Upper lobe of right lung (tissue), 1 donor: Measurements from ENCODE around the gene HRAS. TPM values are rescaled to one million over a fixed set of nuclear protein-coding genes. Genes with fewer than 3 reads are reported as not detected.

ENCODE experiments used
- ATAC-seq: fragments of 200-7000 bp; cut with Tn5 transposase; one replicate; pipeline ENCODE4 v1.9.1; 2020; ENCODE audit warnings: mild to moderate bottlenecking, moderate library complexity
- DNase-seq: peaks from one replicate; pipeline ENCODE4 v3.0.0-alpha.2; 2020
- H3K27ac ChIP-seq: fragments of 200-600 bp; one replicate; pipeline ENCODE4 v1.8.0; 2022
- H3K27me3 ChIP-seq: fragments of 200-600 bp; one replicate; pipeline ENCODE4 v1.8.0; 2022; ENCODE audit warnings: mild to moderate bottlenecking
- H3K36me3 ChIP-seq: fragments of 200-600 bp; one replicate; pipeline ENCODE4 v1.8.0; 2022
- H3K4me1 ChIP-seq: fragments of 200-600 bp; one replicate; pipeline ENCODE4 v1.8.0; 2022
- H3K4me3 ChIP-seq: fragments of 200-600 bp; one replicate; pipeline ENCODE4 v1.8.0; 2022; ENCODE audit warnings: mild to moderate bottlenecking
- H3K9me3 ChIP-seq: fragments of 200-600 bp; one replicate; pipeline ENCODE4 v1.8.0; 2022
- CTCF ChIP-seq: fragments of 200-600 bp; IDR thresholded peaks from one replicate; pipeline ENCODE4 v1.8.0; 2022; ENCODE audit warnings: antibody characterized with exemption
- intact Hi-C: fragments of 100-400 bp; cut with DNase I; formaldehyde crosslinking; loops from one replicate; pipeline ENCODE4 v1.11.0; 2022
- total RNA-seq: library from RNA; stranded (reverse); fragmentation: NEBNext Ultra II Directional; extraction: Animal tissue kit (Norgen Biotek cat#: 25700); gene quantifications from one replicate; pipeline ENCODE4 v1.2.1, GENCODE V29; 2021
- donor health status: DM: no; HTN: yes; CAD: no; lungs with severe emphysema.

The HRAS gene
- total RNA-seq, 1 donor from 2014 or later = 55.5 TPM

- H3K36me3 ChIP-seq = no peaks in the 10 kb centered on the region
- intact Hi-C loops = loop anchor here (10.0 kb wide), 1 partner anchor 173 kb away; no protein-coding TSS in a partner anchor
- peaks cover 20% of the 10 kb centered on the region for H3K27me3 ChIP-seq
- peaks cover 14% of the 10 kb centered on the region for H3K4me1 ChIP-seq
- DNase-seq = no peak
- no peaks in the 10 kb centered on the region for H3K9me3 ChIP-seq
- ATAC-seq = no peak
- no peak overlapping the region for H3K4me3 ChIP-seq
- H3K27ac ChIP-seq = no peak overlapping the region
- no peak for TF ChIP-seq CTCF
Observed at GRCh38 chr11:551596-551995, 16.2 kb upstream of the HRAS start.

GRCh38 chr11:551131-551530 is 15.8 kb upstream of the HRAS start:
- peaks cover 14% of the 10 kb centered on the region for H3K4me1 ChIP-seq
- ATAC-seq = no peak
- H3K9me3 ChIP-seq = no peaks in the 10 kb centered on the region
- H3K27ac ChIP-seq = no peak overlapping the region
- H3K4me3 ChIP-seq = no peak overlapping the region
- intact Hi-C loops = loop anchor here (10.0 kb wide), 1 partner anchor 174 kb away; no protein-coding TSS in a partner anchor
- peaks cover 15% of the 10 kb centered on the region for H3K27me3 ChIP-seq
- DNase-seq = no peak
- TF ChIP-seq CTCF = no peak
- no peaks in the 10 kb centered on the region for H3K36me3 ChIP-seq

- DNase-seq (no peak), ATAC-seq (no peak)
- no peaks in the 10 kb centered on the region for H3K36me3 ChIP-seq
- no peak overlapping the region for H3K4me3 ChIP-seq
- TF ChIP-seq CTCF = no peak
- intact Hi-C loops = loop anchor here (10.0 kb wide), 1 partner anchor 174 kb away; no protein-coding TSS in a partner anchor
- H3K27ac ChIP-seq = no peak overlapping the region
- no peaks in the 10 kb centered on the region for H3K9me3 ChIP-seq
- peaks cover 13% of the 10 kb centered on the region for H3K4me1 ChIP-seq
- H3K27me3 ChIP-seq = peaks cover 13% of the 10 kb centered on the region
Observed at GRCh38 chr11:550746-551085, 15.3 kb upstream of the HRAS start.

GRCh38 chr11:550021-550745 is 14.8 kb upstream of the HRAS start:
- Histone ChIP-seq H3K27ac (no peak overlapping the region), H3K27me3 (peaks cover 7% of the 10 kb centered on the region), H3K9me3 (no peaks in the 10 kb centered on the region), H3K4me1 (peaks cover 8% of the 10 kb centered on the region), H3K4me3 (no peak overlapping the region), H3K36me3 (no peaks in the 10 kb centered on the region)
- TF ChIP-seq CTCF = no peak
- intact Hi-C loops = loop anchor here (10.0 kb wide), 1 partner anchor 175 kb away; no protein-coding TSS in a partner anchor
- DNase-seq = no peak
- ATAC-seq = no peak

- Histone ChIP-seq H3K4me3 (no peak overlapping the region), H3K27me3 (peaks cover 4% of the 10 kb centered on the region), H3K4me1 (no peaks in the 10 kb centered on the region), H3K9me3 (no peaks in the 10 kb centered on the region), H3K27ac (no peak overlapping the region), H3K36me3 (no peaks in the 10 kb centered on the region)
- no peak for TF ChIP-seq CTCF
- ATAC-seq = no peak
- intact Hi-C loops = no loop called here
- DNase-seq = peak; percentile 59
Observed at GRCh38 chr11:548700-549603, 13.6 kb upstream of the HRAS start.
